Activated T-helper 17 cell treated with anti-CD3 and anti-CD28 coated beads, Interleukin-2, amount 50 U/mL, for 72 hours (primary cell): ENCODE data around the gene CLDN19. TPM values are rescaled to one million over a fixed set of nuclear protein-coding genes. Genes with fewer than 3 reads are reported as not detected.

Experiments
- ATAC-seq: fragments of 150-1000 bp; cut with Tn5 transposase; replicated peaks from 2 replicates; pipeline ENCODE4 v1.10.0; 2021; ENCODE audit warnings: mild to moderate bottlenecking, moderate library complexity
- H3K27ac Mint-ChIP-seq: one replicate; pipeline ENCODE4 v1.8.0; 2022; ENCODE audit warnings: mixed read lengths
- H3K27me3 Mint-ChIP-seq: one replicate; pipeline ENCODE4 v1.8.0; 2022; ENCODE audit warnings: mixed read lengths
- H3K36me3 Mint-ChIP-seq: one replicate; pipeline ENCODE4 v1.8.0; 2022; ENCODE audit warnings: low read depth, mild to moderate bottlenecking, mixed read lengths
- H3K4me1 Mint-ChIP-seq: one replicate; pipeline ENCODE4 v1.8.0; 2022; ENCODE audit warnings: mixed read lengths
- H3K4me3 Mint-ChIP-seq: one replicate; pipeline ENCODE4 v1.8.0; 2022; ENCODE audit warnings: mild to moderate bottlenecking, mixed read lengths
- H3K9me3 Mint-ChIP-seq: one replicate; pipeline ENCODE4 v1.8.0; 2022; ENCODE audit warnings: mixed read lengths
- total RNA-seq, 2 donors: library from RNA; stranded (reverse); gene quantifications; one replicate each; pipeline ENCODE4 v1.2.3, GENCODE V29; 2022

The CLDN19 gene
- total RNA-seq, 2 donors from 2014 or later, result not detected

DNA sequence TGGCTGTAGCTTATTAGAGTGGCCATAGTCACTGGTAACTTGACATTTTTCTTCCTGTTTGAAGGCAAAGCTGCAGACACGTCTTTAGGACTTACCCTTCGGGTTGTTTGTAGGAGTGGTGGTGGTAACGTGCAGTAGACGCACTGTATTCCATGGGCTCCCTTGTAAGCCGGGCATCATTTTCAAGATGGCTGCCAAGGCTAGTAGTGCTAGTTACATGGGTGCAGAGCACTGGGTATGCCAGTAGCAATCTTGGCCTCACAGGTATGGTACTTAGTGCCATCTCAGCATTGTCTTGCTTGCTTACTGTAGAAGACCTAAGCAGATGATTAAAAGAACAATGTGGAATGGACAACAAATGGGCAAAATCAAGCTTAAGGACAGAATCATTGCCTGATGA, 55.9 kb downstream of the CLDN19 start:
- no peaks in the 10 kb centered on the region for H3K9me3 Mint-ChIP-seq
- no peak for ATAC-seq
- peaks cover 54% of the 10 kb centered on the region for H3K4me1 Mint-ChIP-seq
- H3K4me3 Mint-ChIP-seq, result peak overlapping the region; percentile 89
- H3K27me3 Mint-ChIP-seq, result no peaks in the 10 kb centered on the region
- peaks cover 71% of the 10 kb centered on the region for H3K36me3 Mint-ChIP-seq
- H3K27ac Mint-ChIP-seq, result peak overlapping the region; percentile 93

Other genes with a start within 250 kb of the CLDN19 start
- 100 to 1,000 TPM in 1 of 2 donors, 10 to 100 TPM in 1; 58.3 to 101 TPM for gene PPIH, start 81.8 kb downstream of the CLDN19 start, total RNA-seq
- 100 to 1,000 TPM; 501 to 981 TPM for gene YBX1, start 57.8 kb downstream of the CLDN19 start, total RNA-seq
- 10 to 100 TPM; 24.5 to 33.4 TPM for gene P3H1, start 26.8 kb upstream of the CLDN19 start, total RNA-seq
- gene C1orf50, start 27.0 kb upstream of the CLDN19 start, total RNA-seq, result 10 to 100 TPM in 1 of 2 donors, 1 to 10 TPM in 1; 6.5 to 10.7 TPM
- gene TMEM269, start 44.8 kb upstream of the CLDN19 start, total RNA-seq, result 1 to 10 TPM in 1 of 2 donors, under 1 TPM in 1; 0.15 to 2.8 TPM
- gene ERMAP, start 76.9 kb upstream of the CLDN19 start, total RNA-seq, result 1 to 10 TPM; 3.7 to 4.8 TPM
- gene SVBP, start 77.2 kb upstream of the CLDN19 start, total RNA-seq, result 10 to 100 TPM; 21.8 to 22.2 TPM
- gene ZNF691, start 106.4 kb upstream of the CLDN19 start, total RNA-seq, result 1 to 10 TPM; 7.3 to 9.0 TPM
- 100 to 1,000 TPM; 217 to 280 TPM for gene SLC2A1, start 218.6 kb upstream of the CLDN19 start, total RNA-seq